GM18526 (cell line): ENCODE data around the gene PKHD1.

Experiments used
- POLR2A ChIP-seq: IDR thresholded peaks from 3 replicates; pipeline ENCODE4 v1.6.1; 2011; ENCODE audit not compliant: insufficient read length; ENCODE audit errors: extremely low read depth

Gene PKHD1

DNA sequence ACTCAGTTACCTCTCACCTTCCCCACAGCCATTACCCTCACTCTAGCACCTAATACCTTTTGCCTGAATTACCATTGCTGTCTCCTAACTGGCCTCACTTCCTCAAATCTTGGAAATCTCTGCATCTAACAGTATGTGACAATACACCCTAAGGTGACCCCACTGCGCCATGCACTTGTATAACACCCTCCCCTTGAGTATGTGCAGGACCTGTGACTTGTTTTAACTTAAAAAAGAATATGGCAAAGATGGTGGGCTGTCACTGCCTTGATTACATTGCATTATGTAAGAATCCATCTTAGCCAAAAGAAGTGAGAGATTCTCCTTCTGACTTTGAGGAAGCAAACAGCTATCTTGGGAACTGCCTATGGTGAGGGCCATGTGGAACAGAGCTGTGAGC, 29.9 kb upstream of the PKHD1 start:
- TF ChIP-seq POLR2A: no peak

- TF ChIP-seq POLR2A: no peak
Measured at GRCh38 chr6:52116605-52116948, 29.2 kb upstream of the PKHD1 start.

- TF ChIP-seq POLR2A: no peak
Measured at GRCh38 chr6:52115891-52116604, 28.6 kb upstream of the PKHD1 start.

GRCh38 chr6:52115145-52115741, 27.8 kb upstream of the PKHD1 start:
- no peak for TF ChIP-seq POLR2A

- no peak for TF ChIP-seq POLR2A
Measured at GRCh38 chr6:52109171-52109571, 21.8 kb upstream of the PKHD1 start.

GRCh38 chr6:52108128-52108527, 20.7 kb upstream of the PKHD1 start:
- no peak for TF ChIP-seq POLR2A

- TF ChIP-seq POLR2A: no peak
Measured at GRCh38 chr6:52106994-52107393, 19.6 kb upstream of the PKHD1 start.

- TF ChIP-seq POLR2A: no peak
Measured at GRCh38 chr6:52104979-52105378, 17.6 kb upstream of the PKHD1 start.

- TF ChIP-seq POLR2A: no peak
Measured at GRCh38 chr6:52103623-52104022, 16.2 kb upstream of the PKHD1 start.

DNA sequence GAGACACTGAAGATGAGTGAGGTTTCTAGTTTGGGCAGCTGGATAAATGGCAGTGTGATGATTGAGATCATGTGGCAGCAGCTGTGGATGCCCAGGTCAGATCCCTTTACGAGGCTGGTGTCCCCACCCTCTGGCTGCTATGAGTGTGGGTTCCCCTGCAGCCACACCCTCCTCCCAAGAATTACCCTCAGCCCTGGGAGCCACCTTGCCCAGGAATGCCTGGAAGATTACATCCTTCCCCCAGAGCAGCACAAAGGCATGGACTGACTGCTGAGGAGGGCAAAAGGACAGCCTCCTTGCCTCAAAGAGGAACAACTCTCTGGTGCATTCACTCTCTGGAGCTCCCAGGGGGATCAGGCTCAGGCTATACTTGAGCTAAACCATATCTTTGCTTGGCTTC, 15.0 kb upstream of the PKHD1 start:
- TF ChIP-seq POLR2A: no peak

DNA sequence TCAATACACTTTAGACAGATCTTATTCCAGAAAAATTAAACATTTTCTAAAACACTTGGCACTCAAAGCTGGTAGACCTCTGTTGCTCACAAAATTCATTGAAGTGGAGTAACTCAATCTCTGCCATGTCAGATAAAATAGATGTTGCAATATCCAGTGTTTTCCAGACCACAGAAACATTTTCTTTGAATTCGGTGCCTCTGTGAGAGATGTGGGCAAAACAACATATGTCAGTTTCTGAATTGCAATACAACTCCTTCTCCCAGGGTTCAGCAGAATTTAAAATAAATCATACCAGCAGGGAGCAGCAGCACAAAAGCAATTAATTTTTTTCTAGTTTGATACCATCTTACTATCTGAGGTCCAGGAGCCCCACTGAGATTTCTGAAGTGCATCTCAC, 11.3 kb upstream of the PKHD1 start:
- no peak for TF ChIP-seq POLR2A

GRCh38 chr6:52089758-52090348, 2.4 kb upstream of the PKHD1 start:
- TF ChIP-seq POLR2A: no peak

GRCh38 chr6:52086741-52087140, 672 bp downstream of the PKHD1 start:
- no peak for TF ChIP-seq POLR2A

GRCh38 chr6:52081237-52081636, 6.2 kb downstream of the PKHD1 start:
- TF ChIP-seq POLR2A: no peak

- TF ChIP-seq POLR2A: no peak
Measured at GRCh38 chr6:52077961-52078625, 9.3 kb downstream of the PKHD1 start.
